Measurements from ENCODE around the gene TMEM245. TPM values are rescaled to one million over a fixed set of nuclear protein-coding genes. Genes with fewer than 3 reads are reported as not detected.

TMEM245 gene
- total RNA-seq, 1 experiment from 2014 or later = 110 TPM

GRCh38 chr9:109035684-109036423, 83.9 kb downstream of the TMEM245 start:
- ChIA-PET CTCF (no interaction called here), POLR2A (no interaction called here)
- Mint-ChIP-seq H3K4me3 (ENCODE audit: unreplicated experiment) (no peak overlapping the region), H3K9me3 (ENCODE audit: unreplicated experiment) (no peaks in the 10 kb centered on the region), H3K36me3 (ENCODE audit: insufficient read depth, unreplicated experiment) (peaks cover 82% of the 10 kb centered on the region), H3K27ac (ENCODE audit: unreplicated experiment) (no peak overlapping the region), H3K4me1 (ENCODE audit: low read depth, unreplicated experiment) (peaks cover 24% of the 10 kb centered on the region), H3K27me3 (ENCODE audit: insufficient read depth, unreplicated experiment) (no peaks in the 10 kb centered on the region)
- peaks cover 2% of the 10 kb centered on the region; the same call in 1 of the 2 replicates for H3K36me3 ChIP-seq (ENCODE audit: control insufficient read depth, insufficient read depth, low read length)
- no peak for TF ChIP-seq CTCF (IDR thresholded peaks at IDR 0.05; ENCODE audit: insufficient read depth in 1 of 2, low read depth in 1 of 2, low read length in 1 of 2, severe bottlenecking in 1 of 2, unreplicated experiment in 1 of 2)
- H3K9me3 ChIP-seq = no peaks in the 10 kb centered on the region
- no TSS peak for BruUV-seq (replicated peaks)
- H3K4me1 ChIP-seq = peaks cover 27% of the 10 kb centered on the region
- DNase-seq = no peak
- intact Hi-C loops (cut with micrococcal nuclease; ENCODE audit: unreplicated experiment) = no loop called here
- H3K27me3 ChIP-seq (replicated peaks; ENCODE audit: control insufficient read depth, insufficient read depth, low read length) = no peaks in the 10 kb centered on the region
- no peak overlapping the region for H3K4me3 ChIP-seq (ENCODE audit: low read depth, low read length)

DNA sequence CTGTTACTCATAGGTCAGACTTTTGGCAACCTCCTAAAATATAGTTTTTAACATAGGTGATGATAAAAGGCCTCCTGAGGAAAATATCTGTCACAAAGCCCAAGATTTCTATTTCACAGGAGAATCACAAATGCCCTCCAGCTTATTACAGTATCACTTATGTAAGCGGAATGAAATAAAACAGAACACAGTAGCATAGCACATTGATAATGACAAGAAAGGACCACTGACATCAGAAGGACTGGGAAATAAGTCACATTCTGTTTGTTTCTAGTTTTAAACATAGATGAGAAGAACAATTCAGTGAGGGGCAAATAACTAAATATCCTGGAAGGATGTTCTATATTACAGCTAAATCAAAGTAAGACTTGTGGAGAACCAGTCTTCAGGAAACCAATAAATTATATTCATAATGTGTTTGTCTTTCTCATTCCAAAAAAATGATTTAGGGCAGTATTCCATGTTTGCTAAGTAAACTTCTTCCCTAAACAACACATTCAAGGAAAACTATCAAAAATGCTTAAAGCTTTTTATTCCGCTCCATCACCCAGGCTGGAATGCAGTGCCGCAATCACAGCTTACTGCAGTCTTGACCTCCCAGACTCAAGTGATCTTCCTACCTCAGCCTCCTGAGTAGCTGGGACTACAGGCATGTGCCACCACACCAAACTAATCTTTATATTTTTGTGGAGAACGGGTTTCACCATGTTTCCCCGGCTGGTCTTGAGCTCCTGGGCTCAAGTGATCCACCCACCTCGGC, 85.6 kb downstream of the TMEM245 start:
- Mint-ChIP-seq H3K4me3 (ENCODE audit: unreplicated experiment) (no peak overlapping the region), H3K36me3 (ENCODE audit: insufficient read depth, unreplicated experiment) (peaks cover 81% of the 10 kb centered on the region), H3K27ac (ENCODE audit: unreplicated experiment) (no peak overlapping the region), H3K27me3 (ENCODE audit: insufficient read depth, unreplicated experiment) (no peaks in the 10 kb centered on the region), H3K4me1 (ENCODE audit: low read depth, unreplicated experiment) (peaks cover 17% of the 10 kb centered on the region), H3K9me3 (ENCODE audit: unreplicated experiment) (no peaks in the 10 kb centered on the region)
- TF ChIP-seq CTCF (IDR thresholded peaks at IDR 0.05; ENCODE audit: insufficient read depth in 1 of 2, low read depth in 1 of 2, low read length in 1 of 2, severe bottlenecking in 1 of 2, unreplicated experiment in 1 of 2) = no peak
- BruUV-seq (replicated peaks) = no TSS peak
- intact Hi-C loops (cut with micrococcal nuclease; ENCODE audit: unreplicated experiment) = no loop called here
- Histone ChIP-seq H3K27me3 (replicated peaks; ENCODE audit: control insufficient read depth, insufficient read depth, low read length) (no peaks in the 10 kb centered on the region), H3K36me3 (ENCODE audit: control insufficient read depth, insufficient read depth, low read length) (peaks cover 2% of the 10 kb centered on the region; the same call in 1 of the 2 replicates), H3K9me3 (no peaks in the 10 kb centered on the region), H3K4me1 (peaks cover 27% of the 10 kb centered on the region), H3K4me3 (ENCODE audit: low read depth, low read length) (no peak overlapping the region)
- POLR2A ChIA-PET = no interaction called here
- DNase-seq = no peak
- CTCF ChIA-PET = no interaction called here

DNA sequence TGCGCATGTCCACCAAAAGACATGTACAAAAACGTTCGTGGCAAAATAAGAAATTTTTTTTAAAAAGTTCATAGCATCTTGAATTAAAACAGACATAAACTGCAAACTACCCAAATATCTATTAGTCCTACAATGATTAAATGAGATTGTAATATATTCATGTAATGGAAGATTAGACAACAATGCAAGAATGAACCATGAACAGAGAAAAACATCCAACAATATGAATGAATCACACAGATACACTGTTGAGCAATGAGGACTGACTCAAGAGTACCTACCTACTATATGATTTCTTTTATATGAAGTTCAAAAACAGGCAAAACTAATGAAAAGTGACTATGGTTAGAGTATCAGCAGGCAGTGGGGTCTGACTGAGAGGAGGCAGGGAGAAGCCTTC, 88.5 kb downstream of the TMEM245 start:
- TF ChIP-seq CTCF (IDR thresholded peaks at IDR 0.05; ENCODE audit: insufficient read depth in 1 of 2, low read depth in 1 of 2, low read length in 1 of 2, severe bottlenecking in 1 of 2, unreplicated experiment in 1 of 2) = no peak
- POLR2A ChIA-PET = no interaction called here
- Histone ChIP-seq H3K4me1 (peaks cover 2% of the 10 kb centered on the region), H3K9me3 (no peaks in the 10 kb centered on the region), H3K4me3 (ENCODE audit: low read depth, low read length) (no peak overlapping the region), H3K27me3 (replicated peaks; ENCODE audit: control insufficient read depth, insufficient read depth, low read length) (no peaks in the 10 kb centered on the region), H3K36me3 (ENCODE audit: control insufficient read depth, insufficient read depth, low read length) (peaks cover 1% of the 10 kb centered on the region; the same call in 1 of the 2 replicates)
- peaks cover 6% of the 10 kb centered on the region for H3K4me1 Mint-ChIP-seq (ENCODE audit: low read depth, unreplicated experiment)
- no peak overlapping the region for H3K4me3 Mint-ChIP-seq (ENCODE audit: unreplicated experiment)
- no peak overlapping the region for H3K27ac Mint-ChIP-seq (ENCODE audit: unreplicated experiment)
- H3K9me3 Mint-ChIP-seq (ENCODE audit: unreplicated experiment) = no peaks in the 10 kb centered on the region
- BruUV-seq (replicated peaks) = no TSS peak
- H3K36me3 Mint-ChIP-seq (ENCODE audit: insufficient read depth, unreplicated experiment) = peaks cover 81% of the 10 kb centered on the region
- DNase-seq = no peak
- intact Hi-C loops (cut with micrococcal nuclease; ENCODE audit: unreplicated experiment) = no loop called here
- H3K27me3 Mint-ChIP-seq (ENCODE audit: insufficient read depth, unreplicated experiment) = no peaks in the 10 kb centered on the region
- CTCF ChIA-PET = no interaction called here
